ENCODE data around the gene WDR82. TPM values are rescaled to one million over a fixed set of nuclear protein-coding genes. Genes with fewer than 3 reads are reported as not detected.

The WDR82 gene
- total and polyA plus RNA-seq, 9 of the 15 experiments (the other 6 are each of a cell fraction or from before 2014, with no cell fraction given): 6.4 to 62.9 (median 37.1) TPM

DNA sequence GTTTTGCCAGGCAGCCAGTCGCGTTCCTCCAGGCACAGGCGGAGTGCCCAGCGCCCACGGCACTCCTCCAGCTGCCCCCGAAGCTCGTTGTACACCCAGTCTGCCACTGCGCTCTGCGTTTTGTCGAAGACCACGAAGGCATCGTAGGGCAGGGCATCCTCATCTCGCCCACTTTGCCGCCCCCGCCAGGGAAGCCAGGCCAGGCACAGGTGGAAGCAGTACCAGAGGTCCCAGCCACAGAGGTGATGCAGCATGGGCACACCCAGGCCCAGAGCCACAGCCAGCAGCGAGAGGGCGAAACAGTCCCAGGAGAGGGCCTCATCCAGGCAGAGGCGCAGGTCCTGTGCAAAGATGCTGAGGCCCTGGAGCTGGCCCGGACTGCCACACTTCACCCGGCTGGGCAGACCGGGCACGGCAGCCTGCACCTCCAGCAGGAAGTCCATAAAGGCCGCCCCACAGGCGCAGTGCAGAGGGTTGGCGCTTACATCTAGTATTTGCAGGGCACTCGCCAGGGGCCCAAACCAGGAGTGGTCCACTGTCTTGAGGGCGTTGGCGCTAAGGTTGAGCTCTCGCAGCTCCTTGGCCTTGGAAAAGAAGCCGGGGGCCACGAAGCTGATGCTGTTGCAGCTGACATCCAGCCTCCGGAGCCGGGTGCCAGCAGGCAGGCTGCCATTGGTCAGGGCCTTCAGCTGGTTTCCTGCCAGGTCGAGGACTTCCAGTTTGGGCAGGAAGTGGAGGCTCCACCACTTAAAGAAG, 56.7 kb downstream of the WDR82 start (continued):
- TF ChIP-seq, protein P1, sequence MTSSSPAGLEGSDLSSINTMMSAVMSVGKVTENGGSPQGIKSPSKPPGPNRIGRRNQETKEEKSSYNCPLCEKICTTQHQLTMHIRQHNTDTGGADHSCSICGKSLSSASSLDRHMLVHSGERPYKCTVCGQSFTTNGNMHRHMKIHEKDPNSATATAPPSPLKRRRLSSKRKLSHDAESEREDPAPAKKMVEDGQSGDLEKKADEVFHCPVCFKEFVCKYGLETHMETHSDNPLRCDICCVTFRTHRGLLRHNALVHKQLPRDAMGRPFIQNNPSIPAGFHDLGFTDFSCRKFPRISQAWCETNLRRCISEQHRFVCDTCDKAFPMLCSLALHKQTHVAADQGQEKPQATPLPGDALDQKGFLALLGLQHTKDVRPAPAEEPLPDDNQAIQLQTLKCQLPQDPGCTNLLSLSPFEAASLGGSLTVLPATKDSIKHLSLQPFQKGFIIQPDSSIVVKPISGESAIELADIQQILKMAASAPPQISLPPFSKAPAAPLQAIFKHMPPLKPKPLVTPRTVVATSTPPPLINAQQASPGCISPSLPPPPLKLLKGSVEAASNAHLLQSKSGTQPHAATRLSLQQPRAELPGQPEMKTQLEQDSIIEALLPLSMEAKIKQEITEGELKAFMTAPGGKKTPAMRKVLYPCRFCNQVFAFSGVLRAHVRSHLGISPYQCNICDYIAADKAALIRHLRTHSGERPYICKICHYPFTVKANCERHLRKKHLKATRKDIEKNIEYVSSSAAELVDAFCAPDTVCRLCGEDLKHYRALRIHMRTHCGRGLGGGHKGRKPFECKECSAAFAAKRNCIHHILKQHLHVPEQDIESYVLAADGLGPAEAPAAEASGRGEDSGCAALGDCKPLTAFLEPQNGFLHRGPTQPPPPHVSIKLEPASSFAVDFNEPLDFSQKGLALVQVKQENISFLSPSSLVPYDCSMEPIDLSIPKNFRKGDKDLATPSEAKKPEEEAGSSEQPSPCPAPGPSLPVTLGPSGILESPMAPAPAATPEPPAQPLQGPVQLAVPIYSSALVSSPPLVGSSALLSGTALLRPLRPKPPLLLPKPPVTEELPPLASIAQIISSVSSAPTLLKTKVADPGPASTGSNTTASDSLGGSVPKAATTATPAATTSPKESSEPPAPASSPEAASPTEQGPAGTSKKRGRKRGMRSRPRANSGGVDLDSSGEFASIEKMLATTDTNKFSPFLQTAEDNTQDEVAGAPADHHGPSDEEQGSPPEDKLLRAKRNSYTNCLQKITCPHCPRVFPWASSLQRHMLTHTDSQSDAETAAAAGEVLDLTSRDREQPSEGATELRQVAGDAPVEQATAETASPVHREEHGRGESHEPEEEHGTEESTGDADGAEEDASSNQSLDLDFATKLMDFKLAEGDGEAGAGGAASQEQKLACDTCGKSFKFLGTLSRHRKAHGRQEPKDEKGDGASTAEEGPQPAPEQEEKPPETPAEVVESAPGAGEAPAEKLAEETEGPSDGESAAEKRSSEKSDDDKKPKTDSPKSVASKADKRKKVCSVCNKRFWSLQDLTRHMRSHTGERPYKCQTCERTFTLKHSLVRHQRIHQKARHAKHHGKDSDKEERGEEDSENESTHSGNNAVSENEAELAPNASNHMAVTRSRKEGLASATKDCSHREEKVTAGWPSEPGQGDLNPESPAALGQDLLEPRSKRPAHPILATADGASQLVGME (CRISPR knock-in tag; IDR thresholded peaks at IDR 0.05): no peak
- TF ChIP-seq ARID2 (IDR thresholded peaks at IDR 0.05) (no peak), KLF1 (tag; IDR thresholded peaks at IDR 0.05) (no peak)
- TF ChIP-seq, protein P2, sequence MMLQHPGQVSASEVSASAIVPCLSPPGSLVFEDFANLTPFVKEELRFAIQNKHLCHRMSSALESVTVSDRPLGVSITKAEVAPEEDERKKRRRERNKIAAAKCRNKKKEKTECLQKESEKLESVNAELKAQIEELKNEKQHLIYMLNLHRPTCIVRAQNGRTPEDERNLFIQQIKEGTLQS (IDR thresholded peaks at IDR 0.05): no peak
- TF ChIP-seq, protein P2 (CRISPR knock-in tag; conservative IDR thresholded peaks at IDR 0.05): no peak
